Neural progenitor cell (in vitro differentiated cells): ENCODE data around the gene ZNF311.
A peak's percentile ranks its signal among the peaks of the same experiment; 100 is the strongest.

Experiments used
- EZH2 ChIP-seq: fragments of 200-600 bp; sonication (generic); IDR thresholded peaks from 2 replicates; pipeline ENCODE4 v1.6.1; 2017; ENCODE audit warnings: antibody characterized with exemption, mild to moderate bottlenecking, moderate library complexity
- TF ChIP-seq, protein P1 (sequence below): fragments of 200-600 bp; sonication (generic); IDR thresholded peaks from 2 replicates; pipeline ENCODE4 v1.5.1; 2017; ENCODE audit warnings: antibody characterized with exemption, mild to moderate bottlenecking

DNA sequence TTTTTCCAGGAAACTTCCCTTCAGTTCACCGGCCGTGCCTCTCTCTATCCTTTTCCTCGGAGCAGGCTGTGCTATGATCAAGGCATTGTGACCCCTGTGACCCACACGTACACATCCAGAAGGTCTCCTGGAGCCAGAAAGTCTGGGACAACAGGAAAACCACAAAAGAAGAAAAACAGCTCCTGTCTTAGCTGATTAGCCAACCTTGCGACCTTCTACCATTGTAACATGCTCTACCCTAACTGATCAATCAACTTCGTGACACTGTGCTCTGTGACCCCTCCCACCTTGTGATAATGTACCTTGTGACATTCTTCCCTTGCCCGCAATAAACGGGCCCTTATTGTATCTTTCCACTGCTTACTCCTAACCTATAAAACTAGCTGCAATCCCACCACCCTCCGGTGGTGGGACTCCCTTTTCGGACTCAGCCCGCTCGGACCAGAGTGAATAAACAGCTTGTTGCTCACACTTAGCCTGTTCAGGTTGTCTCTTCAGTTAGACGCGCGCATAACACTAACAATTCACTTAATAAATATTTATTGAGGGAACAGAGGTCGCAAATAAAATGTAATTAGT lies 24.2 kb downstream of the ZNF311 start:
- TF ChIP-seq, protein P1, sequence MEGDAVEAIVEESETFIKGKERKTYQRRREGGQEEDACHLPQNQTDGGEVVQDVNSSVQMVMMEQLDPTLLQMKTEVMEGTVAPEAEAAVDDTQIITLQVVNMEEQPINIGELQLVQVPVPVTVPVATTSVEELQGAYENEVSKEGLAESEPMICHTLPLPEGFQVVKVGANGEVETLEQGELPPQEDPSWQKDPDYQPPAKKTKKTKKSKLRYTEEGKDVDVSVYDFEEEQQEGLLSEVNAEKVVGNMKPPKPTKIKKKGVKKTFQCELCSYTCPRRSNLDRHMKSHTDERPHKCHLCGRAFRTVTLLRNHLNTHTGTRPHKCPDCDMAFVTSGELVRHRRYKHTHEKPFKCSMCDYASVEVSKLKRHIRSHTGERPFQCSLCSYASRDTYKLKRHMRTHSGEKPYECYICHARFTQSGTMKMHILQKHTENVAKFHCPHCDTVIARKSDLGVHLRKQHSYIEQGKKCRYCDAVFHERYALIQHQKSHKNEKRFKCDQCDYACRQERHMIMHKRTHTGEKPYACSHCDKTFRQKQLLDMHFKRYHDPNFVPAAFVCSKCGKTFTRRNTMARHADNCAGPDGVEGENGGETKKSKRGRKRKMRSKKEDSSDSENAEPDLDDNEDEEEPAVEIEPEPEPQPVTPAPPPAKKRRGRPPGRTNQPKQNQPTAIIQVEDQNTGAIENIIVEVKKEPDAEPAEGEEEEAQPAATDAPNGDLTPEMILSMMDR, result peak; percentile 53
- TF ChIP-seq EZH2, result no peak
